Suprapubic skin (tissue), 4 donors: ENCODE measurements around the gene FAM193A.

Experiments used
- CTCF ChIP-seq, 2 donors: fragments of 200-600 bp in 1 of 2; fragments of 450-650 bp in 1 of 2; sonication (generic) in 1 of 2; IDR thresholded peaks; one replicate each; pipeline ENCODE4 v1.5.1; 2016 to 2019; ENCODE audit warnings: antibody characterized with exemption in 2 of 2, mild to moderate bottlenecking in 1 of 2, moderate library complexity in 1 of 2
- POLR2A ChIP-seq, 2 donors: fragments of 450-650 bp; IDR thresholded peaks; one replicate each; pipeline ENCODE4 v1.6.1; 2017; ENCODE audit warnings: antibody characterized with exemption in 2 of 2, mild to moderate bottlenecking in 2 of 2, moderate library complexity in 2 of 2
- POLR2AphosphoS5 ChIP-seq, 3 donors: sonication (generic); formaldehyde crosslinking; IDR thresholded peaks; one replicate each; pipeline ENCODE4 v1.6.1; 2017; ENCODE audit warnings: antibody characterized with exemption in 3 of 3

DNA sequence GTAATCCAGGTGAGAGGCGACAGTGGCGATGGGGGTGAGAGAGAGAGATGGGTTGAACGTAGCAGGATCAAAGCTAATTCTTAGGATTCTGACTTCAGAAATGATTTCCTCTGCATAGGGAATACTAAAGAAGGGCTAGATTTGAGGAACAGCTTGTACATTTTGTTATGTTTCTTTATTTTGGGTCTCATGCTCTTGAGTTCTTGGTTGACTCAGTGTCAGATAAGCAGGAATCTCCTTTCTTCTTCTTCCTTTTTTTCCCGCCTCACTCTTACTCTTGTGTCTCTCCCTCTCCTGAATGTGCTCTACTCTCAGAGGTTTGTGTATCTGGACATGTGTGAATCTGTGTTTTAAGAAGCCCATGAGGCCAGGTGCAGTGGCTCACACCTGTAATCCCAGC lies 36.4 kb downstream of the FAM193A start:
- no peak for TF ChIP-seq POLR2A (IDR thresholded peaks at IDR 0.05)
- no peak for TF ChIP-seq CTCF (IDR thresholded peaks at IDR 0.05)
- TF ChIP-seq POLR2AphosphoS5 (IDR thresholded peaks at IDR 0.05) = no peak
